ENCODE results near the gene RASSF1.
A peak's percentile ranks its signal among the peaks of the same experiment; 100 is the strongest.
"Not testable (repeated sequence)": the region's sequence is repeated elsewhere in the genome, so short reads cannot be mapped to it uniquely, and the experiment has no call there.

The RASSF1 gene

GRCh38 chr3:50323614-50324199 is 16.9 kb downstream of the RASSF1 start:
- DNase-seq (ENCODE audit: low read depth), result no peak

- no peak for DNase-seq (ENCODE audit: low read depth)
Measured at GRCh38 chr3:50323092-50323600, 17.5 kb downstream of the RASSF1 start.

DNA sequence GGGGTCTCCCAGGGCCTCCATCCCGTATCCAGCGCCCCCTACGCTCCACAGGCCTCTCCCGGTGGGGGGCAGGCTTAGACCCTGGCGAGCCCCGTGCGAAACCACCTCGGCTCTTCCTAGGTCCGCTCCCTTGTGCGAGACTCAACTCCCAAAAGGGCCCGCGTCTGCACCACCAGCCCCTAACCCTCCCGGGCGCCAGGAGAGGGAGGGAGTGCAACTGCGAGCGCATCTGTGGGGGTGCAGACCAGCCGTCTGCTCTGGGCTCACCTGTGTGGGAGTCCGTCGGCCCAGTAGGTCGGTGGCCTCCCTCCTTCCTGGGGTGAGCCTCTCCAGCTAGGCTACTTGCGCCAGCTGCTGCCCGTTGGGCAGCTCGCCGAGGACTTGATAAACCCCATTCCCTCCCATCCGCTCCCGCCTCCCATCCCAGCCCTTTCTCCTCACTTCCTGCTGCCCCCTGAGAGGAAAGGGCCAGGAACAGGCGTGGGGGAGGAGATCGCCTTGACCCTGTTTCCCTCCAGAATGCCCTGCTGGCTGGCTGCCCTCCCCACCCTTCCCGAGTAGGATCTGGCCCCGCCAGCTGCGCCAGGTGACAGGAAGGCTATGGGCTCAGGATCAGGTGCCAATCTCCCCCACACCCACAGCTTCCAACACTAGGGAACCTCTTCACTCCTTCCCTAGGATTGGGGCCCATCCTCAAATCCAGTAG is 18.1 kb downstream of the RASSF1 start, which contains the start of gene HYAL2:
HYAL2 (minus strand) TSS at position 360 of the 706 bp plus-strand sequence. CDS start 2,256 bp downstream, outside the sequence.
- DNase-seq (ENCODE audit: low read depth), result no peak

GRCh38 chr3:50322115-50322385 is 18.6 kb downstream of the RASSF1 start:
- DNase-seq (ENCODE audit: low read depth), result no peak

- DNase-seq (ENCODE audit: low read depth), result peak; percentile 66
Measured at GRCh38 chr3:50321336-50322114, 19.1 kb downstream of the RASSF1 start.

GRCh38 chr3:50320853-50321335 is 19.7 kb downstream of the RASSF1 start:
- DNase-seq (ENCODE audit: low read depth), result no peak

GRCh38 chr3:50319894-50320625 is 20.6 kb downstream of the RASSF1 start:
- no peak for DNase-seq (ENCODE audit: low read depth)

DNA sequence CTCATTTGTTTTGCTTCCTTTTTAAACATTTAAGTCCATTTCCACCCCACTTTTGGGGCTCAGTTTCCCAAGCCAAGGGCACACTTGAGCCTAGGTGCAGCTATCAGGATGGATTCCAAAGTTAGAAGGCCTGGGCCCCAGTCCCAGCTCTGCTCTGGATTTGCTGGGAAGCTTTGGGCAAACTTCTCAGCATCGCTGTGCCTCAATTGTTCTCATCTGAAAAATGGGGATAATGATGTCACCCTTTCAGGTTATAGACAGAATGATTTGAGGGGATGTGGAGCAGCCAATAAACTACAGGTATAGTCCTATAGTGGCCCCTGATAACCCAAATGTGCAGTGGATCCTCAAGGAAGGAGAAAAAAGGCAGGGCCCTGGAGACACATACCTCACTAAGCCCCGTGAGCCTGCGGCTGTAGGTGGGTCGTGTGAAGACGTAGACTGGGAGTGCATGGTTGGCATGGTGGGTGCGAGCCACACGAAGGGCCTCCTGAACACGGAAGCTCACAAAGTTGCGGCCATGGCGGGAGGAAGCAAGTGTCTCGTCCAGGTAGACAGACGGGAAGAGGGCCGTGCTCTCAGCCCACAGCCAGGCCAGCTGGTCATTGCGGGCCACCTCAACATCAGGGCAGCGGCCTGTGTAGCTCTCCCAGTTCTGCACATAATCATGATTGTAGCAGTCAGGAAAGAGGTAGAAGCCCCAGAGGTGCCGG is 21.3 kb downstream of the RASSF1 start:
- DNase-seq (ENCODE audit: low read depth), result no peak

GRCh38 chr3:50318615-50319014 is 22.0 kb downstream of the RASSF1 start:
- no peak for DNase-seq (ENCODE audit: low read depth)

- no peak for DNase-seq (ENCODE audit: low read depth)
Measured at GRCh38 chr3:50318163-50318562, 22.5 kb downstream of the RASSF1 start.

DNA sequence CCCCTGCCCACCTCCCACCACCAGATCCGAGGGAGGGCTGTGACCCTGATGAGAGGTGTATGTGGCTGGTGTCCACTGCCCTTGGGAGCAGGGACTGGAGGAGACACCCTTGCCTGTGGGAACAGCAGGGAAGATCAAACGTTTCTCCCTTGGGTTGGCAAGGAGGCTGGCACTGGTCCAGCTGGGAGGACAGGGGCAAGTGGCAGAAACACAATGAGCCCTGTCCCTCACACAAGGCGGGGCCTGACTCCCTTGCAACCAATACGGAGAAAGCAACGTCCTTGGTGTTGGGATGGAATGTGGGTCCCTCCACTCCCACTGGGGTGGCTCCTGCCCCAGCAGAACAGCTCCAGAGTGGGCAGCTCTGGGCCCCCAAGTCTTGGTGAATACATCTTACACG is 23.3 kb downstream of the RASSF1 start:
- no peak for DNase-seq (ENCODE audit: low read depth)

DNA sequence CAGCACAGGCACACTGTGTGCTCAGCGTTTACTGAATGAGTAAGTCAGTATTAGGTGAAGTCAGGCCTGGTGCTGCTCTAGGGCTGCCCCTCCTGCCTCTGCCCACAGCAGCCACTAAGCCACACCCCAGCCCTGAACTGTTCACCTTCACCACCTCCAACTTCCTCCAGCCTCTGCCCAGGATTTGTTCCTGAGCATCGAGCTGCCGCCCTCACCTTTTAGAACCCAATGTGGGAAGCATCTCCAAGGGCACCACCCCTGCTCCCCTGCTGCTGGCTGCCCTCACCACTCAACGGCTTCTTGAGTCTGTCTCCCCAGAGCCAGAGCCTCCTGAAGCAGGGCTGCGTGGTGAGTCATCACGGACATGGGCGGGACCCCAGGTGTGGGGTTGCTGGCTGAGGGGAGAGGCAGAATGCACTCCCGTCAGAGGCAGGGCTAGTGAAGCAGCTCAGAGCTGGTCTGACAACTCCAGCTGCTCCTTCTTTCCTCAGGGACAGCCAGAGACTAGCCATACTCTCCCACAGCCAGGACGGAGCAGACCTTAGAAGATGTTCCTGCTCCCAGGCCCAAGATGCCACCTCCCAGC is 23.9 kb downstream of the RASSF1 start:
- no peak for DNase-seq (ENCODE audit: low read depth)

- DNase-seq (ENCODE audit: low read depth), result no peak
Measured at GRCh38 chr3:50314816-50315215, 25.8 kb downstream of the RASSF1 start.

- no peak for DNase-seq (ENCODE audit: low read depth)
Measured at GRCh38 chr3:50314342-50314741, 26.3 kb downstream of the RASSF1 start.

- not testable (repeated sequence) for DNase-seq (ENCODE audit: low read depth)
Measured at GRCh38 chr3:50312041-50312440, 28.6 kb downstream of the RASSF1 start.

GRCh38 chr3:50304601-50305000 is 36.0 kb downstream of the RASSF1 start:
- DNase-seq (ENCODE audit: low read depth), result no peak

DNA sequence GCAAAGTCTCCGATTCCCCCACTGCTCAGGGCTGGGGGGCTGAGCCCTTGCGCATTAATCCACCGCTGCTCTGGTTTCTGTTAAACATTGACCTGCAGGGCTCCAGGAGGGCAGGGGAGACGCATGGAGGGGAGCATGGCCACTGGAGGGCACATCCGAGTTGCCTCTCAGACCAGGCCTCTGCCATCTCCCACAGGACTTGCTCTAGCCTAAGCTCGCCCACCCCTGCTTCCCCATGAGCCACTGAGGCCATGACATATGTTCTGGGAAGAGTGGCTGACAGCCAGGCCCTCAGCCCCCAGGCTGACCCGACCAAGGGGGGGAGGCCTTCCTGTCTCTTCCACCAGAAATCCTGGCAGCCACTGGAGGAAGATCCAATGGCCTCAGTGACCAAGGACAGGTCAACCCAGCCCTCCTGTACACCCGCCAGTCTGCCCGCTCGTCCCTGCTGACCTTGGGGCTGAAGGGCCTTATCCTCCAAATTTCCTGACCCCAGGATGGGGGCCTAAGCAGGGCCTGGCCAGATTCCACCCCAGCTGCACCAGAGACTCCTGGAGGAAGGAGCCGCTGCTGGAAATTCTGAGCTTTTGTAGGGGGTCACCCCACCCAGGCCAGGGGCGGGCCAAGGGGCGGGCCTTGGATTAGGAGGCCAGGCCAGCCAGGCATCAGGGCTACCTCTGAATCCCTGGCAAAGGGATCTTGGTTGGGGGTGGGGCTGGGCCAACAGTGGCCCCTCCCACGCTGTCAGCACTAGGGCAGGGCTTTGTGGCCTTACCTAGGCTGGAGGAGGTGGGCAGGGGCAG is 37.4 kb downstream of the RASSF1 start, which contains the start of gene HYAL1:
HYAL1 (minus strand) TSS at position 562 of the 803 bp plus-strand sequence. CDS start 618 bp downstream, outside the sequence.
- DNase-seq (ENCODE audit: low read depth), result no peak

GRCh38 chr3:50302095-50303012 is 38.3 kb downstream of the RASSF1 start:
- DNase-seq (ENCODE audit: low read depth), result no peak

- no peak for DNase-seq (ENCODE audit: low read depth)
Measured at GRCh38 chr3:50300681-50301254, 39.9 kb downstream of the RASSF1 start.

Measured in stimulated activated CD8-positive, alpha-beta memory T cell treated with anti-CD3 and anti-CD28 coated beads, Interleukin-7, amount 100 ng/mL, for 24 hours (primary cell).